ENCODE data around the gene ARHGAP19. TPM values are rescaled to one million over a fixed set of nuclear protein-coding genes. Genes with fewer than 3 reads are reported as not detected.
A peak's percentile ranks its signal among the peaks of the same experiment; 100 is the strongest.

Gene ARHGAP19
- polyA plus RNA-seq, 3 donors from 2014 or later = 4.9 to 8.2 (median 6.7) TPM

DNA sequence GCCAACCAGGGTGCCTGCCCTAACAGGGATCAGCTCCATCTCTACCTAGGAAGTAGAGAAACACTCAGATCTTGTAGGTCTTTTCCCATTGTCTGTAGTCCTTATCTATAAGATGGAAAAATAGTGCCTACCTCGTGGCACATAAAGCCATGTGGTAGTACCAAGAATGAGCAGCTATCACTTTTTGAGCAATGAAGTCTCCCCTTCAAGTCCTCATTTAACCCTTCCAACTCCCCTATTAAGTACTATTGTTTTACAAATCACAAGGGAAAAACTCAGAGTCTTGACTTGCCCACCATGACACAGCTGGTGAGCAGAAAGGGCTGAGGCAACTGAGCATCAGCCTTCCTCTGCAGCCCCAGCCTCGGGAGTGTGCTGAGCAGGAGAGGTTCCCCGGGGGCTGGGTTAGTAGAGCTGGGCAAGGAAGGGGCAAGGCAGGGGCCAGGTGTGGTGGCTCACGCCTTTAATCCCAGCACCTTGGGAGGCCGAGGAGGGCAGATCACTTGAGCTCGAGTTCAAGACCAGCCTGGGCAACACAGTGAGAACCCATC is 38.8 kb upstream of the ARHGAP19 start:
- peaks cover 64 to 76% of the 10 kb centered on the region in 2 donors for H3K4me1 Mint-ChIP-seq
- peak overlapping the region; percentile 66 to 88 (median 73) for H3K4me3 Mint-ChIP-seq
- peaks cover 0 to 6% (median 5%) of the 10 kb centered on the region in 3 donors for H3K36me3 Mint-ChIP-seq
- DNase-seq = no peak
- peaks cover 7 to 11% (median 7%) of the 10 kb centered on the region in 3 donors for H3K27me3 Mint-ChIP-seq (ENCODE audit: low read depth in 3 of 3)
- H3K9me3 Mint-ChIP-seq = no peaks in the 10 kb centered on the region
- H3K27ac Mint-ChIP-seq = peak overlapping the region; percentile 4 to 67 (median 56)

DNA sequence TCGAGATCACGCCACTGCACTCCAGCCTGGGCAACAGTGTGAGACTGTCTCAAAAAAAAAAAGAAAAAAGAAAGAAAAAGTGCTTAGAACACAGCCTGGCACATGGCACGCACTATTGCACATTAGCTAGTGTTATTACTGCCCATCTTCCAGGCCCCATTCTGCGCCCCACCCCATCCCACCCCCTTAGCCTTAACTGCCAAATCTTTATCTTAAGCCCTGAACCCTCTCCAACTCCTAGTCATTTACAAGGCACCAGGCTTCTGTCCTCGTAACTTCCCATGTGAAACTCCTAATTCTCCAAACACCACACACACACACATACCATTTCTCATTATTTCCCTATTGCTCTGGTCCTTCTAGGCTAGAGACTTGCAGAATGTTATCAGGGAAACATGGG is 37.3 kb upstream of the ARHGAP19 start:
- peaks cover 64 to 80% of the 10 kb centered on the region in 2 donors for H3K4me1 Mint-ChIP-seq
- no peak overlapping the region for H3K4me3 Mint-ChIP-seq
- peaks cover 0 to 6% (median 5%) of the 10 kb centered on the region in 3 donors for H3K36me3 Mint-ChIP-seq
- no peak for DNase-seq
- H3K27ac Mint-ChIP-seq = peak overlapping the region in 1 of 6 donors; percentile 11
- no peaks in the 10 kb centered on the region for H3K9me3 Mint-ChIP-seq
- peaks cover 3 to 7% (median 4%) of the 10 kb centered on the region in 3 donors for H3K27me3 Mint-ChIP-seq (ENCODE audit: low read depth in 3 of 3)

DNA sequence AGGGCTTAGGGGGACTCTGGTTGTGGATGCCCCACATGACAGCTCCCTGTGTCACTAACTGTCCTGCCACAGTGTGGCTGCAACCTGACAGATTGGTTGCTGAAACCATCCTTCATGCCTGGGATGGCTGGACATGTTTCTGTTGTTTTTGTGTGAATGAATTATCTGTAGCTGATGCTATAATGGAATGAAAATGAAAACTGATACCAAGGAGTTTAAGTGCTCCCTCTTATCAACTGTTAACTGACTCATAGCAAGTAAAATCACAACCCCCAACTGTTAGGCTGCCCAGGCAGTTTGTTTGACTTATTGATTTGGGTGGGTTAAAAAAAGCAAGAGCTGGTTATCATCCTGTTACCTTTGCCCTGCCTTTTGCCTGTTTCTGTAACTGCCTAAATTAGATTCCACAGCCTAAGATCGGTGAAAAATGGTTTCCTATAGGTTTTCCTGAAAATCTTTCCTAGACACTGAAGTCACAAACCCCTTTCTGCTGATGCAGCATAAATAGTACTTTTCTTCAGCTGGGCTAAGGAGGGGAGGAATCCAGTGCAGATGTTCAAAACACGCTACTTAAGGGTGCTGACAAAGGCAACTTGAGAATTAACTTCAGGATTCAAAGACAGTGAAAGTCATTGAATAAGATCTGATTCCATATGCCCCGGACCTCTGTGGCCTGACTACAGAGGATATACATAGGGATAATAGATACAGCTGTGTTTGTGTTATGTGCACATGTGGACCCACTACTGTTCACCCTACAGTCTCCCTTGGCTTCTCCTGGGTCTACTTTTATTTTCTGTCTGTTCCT is 36.4 kb upstream of the ARHGAP19 start:
- no peak overlapping the region for H3K4me3 Mint-ChIP-seq
- DNase-seq = no peak
- no peaks in the 10 kb centered on the region for H3K9me3 Mint-ChIP-seq
- H3K27me3 Mint-ChIP-seq (ENCODE audit: low read depth in 3 of 3) = peaks cover 3 to 8% (median 7%) of the 10 kb centered on the region in 3 donors
- peak overlapping the region in 4 of 6 donors; percentile 10 to 77 (median 56) for H3K27ac Mint-ChIP-seq
- H3K4me1 Mint-ChIP-seq = peaks cover 64 to 80% of the 10 kb centered on the region in 2 donors
- H3K36me3 Mint-ChIP-seq = peaks cover 0 to 6% (median 5%) of the 10 kb centered on the region in 3 donors

DNA sequence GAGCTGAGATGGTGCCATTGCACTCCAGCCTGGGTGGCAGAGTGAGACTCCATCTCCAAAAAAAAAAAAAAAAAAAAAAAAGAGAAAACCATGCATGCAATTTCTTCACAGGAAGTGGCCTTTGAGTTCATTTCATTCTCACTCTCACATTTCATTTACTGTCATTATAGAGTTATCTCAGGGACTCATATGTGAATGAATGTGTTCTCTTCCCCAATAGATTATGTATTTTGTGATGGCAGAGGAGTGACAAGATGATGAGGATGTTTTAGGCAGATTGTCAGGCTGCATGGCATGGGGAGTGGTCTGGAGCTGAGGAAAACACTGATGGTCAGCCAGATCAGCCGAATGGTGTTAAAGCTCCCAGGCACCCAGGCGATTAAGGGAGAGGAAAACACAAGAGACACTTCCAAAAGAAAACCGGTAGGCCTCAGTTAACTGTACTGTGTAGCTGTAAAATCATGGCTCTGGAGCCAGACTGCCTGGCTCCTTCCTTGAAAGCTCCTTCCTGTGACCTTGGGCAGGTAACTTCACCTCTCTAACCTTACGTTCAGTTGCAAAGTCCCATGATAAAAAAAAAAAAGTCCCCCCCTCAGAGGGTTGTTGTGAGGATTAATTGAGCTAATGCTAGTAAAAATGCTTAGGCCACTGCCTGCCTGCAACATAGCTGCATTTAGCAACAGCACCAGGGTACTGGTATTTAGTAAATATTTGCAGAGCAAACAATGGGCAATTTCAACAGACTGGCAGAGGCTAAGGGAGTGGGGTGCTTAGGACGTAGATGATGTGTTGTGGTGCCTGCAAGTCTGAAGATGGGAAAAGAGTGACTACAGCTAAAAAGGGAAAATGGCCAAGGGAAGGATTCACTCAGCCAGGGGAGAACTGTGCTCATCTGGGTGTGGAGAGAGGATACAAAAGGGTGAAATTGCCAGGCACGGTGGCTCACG is 35.2 kb upstream of the ARHGAP19 start:
- Mint-ChIP-seq H3K27ac (peak overlapping the region; percentile 54 to 82 (median 73)), H3K4me3 (peak overlapping the region in 3 of 5 donors; percentile 7 to 31 (median 14)), H3K9me3 (no peaks in the 10 kb centered on the region), H3K4me1 (peaks cover 55 to 68% of the 10 kb centered on the region in 2 donors), H3K36me3 (peaks cover 0 to 6% (median 0%) of the 10 kb centered on the region in 3 donors), H3K27me3 (ENCODE audit: low read depth in 3 of 3) (peaks cover 0 to 6% (median 2%) of the 10 kb centered on the region in 3 donors)
- no peak for DNase-seq

DNA sequence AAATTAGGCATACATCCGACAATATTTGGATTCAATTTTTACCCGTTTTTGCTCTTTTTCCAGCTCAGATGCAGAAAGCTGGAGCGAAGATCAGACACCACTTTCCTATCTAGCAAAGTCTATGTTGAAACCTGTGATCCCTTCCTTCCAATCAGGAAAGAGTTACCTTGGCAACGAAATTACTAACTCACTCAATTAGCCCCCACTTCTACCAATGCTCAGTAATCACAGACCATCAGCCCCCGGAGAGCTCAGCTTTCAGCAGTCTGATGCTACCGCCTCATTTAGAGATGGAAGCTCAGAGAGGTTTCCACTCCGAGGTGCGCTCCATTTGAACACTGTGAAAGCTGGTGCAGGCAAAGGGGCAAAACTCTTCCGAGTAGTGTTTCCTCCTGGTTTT is 33.3 kb upstream of the ARHGAP19 start:
- Mint-ChIP-seq H3K36me3 (peaks cover 0 to 6% (median 0%) of the 10 kb centered on the region in 3 donors), H3K4me3 (no peak overlapping the region), H3K27me3 (ENCODE audit: low read depth in 3 of 3) (peaks cover 0 to 11% (median 8%) of the 10 kb centered on the region in 3 donors), H3K27ac (peak overlapping the region in 1 of 6 donors; percentile 63), H3K4me1 (peaks cover 56 to 66% of the 10 kb centered on the region in 2 donors), H3K9me3 (no peaks in the 10 kb centered on the region)
- DNase-seq = no peak

DNA sequence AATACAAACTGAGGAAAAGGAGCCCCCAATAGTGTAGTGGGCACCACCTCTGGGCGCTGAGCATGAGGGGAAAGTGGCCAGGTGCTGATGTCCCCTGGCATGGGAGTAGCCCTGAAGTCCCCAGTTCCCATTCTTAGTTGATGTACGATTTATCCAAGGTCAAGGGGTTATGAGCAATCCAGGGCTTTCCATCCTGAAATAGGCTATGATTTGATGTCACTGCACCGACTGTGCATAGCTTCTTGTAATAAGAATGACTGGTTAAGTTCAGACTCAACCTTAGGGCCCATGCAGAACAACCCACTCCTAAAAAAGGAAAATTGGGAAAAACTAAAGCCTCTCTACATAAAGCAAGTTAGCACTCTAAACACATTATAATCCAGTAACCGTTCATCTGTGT is 31.1 kb upstream of the ARHGAP19 start:
- peaks cover 57 to 58% of the 10 kb centered on the region in 2 donors for H3K4me1 Mint-ChIP-seq
- H3K36me3 Mint-ChIP-seq = no peaks in the 10 kb centered on the region
- H3K27me3 Mint-ChIP-seq (ENCODE audit: low read depth in 3 of 3) = peaks cover 8 to 21% (median 20%) of the 10 kb centered on the region in 3 donors
- H3K4me3 Mint-ChIP-seq = no peak overlapping the region
- H3K27ac Mint-ChIP-seq = no peak overlapping the region
- H3K9me3 Mint-ChIP-seq = no peaks in the 10 kb centered on the region
- no peak for DNase-seq

DNA sequence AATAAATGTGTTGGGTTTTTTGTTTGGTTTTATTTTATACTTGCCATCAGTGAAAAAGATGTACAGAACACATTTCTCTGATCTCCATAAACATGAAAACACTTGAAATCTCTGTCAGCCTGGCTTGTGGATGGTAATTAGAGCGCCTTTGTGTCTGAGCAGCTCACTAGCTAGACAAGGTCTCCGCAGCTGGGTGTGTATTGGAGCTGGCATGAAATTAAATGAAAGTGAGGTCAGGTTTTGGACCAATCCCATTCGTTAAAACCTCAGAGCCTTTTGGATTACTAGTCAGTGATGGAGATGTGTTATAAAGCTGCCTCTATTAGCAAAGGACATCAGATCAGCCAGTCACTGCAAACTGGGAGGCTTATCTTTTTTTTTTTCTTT is 29.4 kb upstream of the ARHGAP19 start:
- Mint-ChIP-seq H3K27ac (peak overlapping the region; percentile 30 to 94 (median 65)), H3K27me3 (ENCODE audit: low read depth in 3 of 3) (peaks cover 14 to 27% (median 23%) of the 10 kb centered on the region in 3 donors), H3K4me1 (peaks cover 46 to 48% of the 10 kb centered on the region in 2 donors), H3K9me3 (no peaks in the 10 kb centered on the region), H3K36me3 (no peaks in the 10 kb centered on the region), H3K4me3 (peak overlapping the region; percentile 66 to 95 (median 91))
- no peak for DNase-seq

DNA sequence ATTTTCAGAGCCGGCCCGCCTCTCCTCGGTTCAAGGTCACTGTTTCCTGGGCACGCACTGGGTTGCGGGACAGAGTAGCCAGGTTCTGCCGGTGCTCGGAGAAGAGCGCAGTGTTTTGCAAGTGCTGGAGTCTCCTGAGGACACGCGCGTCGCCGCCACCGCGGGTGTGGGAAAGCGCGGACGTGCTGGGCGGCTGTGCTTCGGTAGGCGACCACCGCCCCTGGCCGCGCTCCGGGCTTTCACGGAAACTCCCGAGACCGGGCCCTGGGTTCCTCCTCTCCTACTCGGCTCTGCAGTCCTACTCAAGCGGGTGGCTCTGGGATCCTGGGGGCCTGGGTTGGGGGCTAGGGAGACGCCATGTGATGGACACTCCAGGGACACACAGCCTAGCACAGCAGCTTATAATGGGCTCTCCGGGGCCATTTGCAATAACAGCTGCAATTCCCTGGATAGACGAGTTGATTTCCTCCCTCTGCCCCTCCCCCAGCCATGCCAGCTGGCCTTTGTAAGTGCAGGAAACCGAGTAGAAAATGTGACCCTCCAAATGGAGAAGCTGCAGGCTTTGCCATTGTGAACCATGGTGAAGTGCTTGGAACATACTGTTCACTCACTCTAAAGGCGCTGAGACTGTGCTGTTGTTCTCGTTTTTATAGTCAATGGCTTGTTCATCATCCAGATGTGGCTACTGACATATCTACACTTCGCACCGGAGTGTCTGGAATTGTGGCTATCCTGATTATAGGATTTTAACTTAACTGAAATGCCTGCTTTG is 28.8 kb upstream of the ARHGAP19 start:
- H3K4me1 Mint-ChIP-seq = peaks cover 40 to 43% of the 10 kb centered on the region in 2 donors
- no peaks in the 10 kb centered on the region for H3K9me3 Mint-ChIP-seq
- H3K36me3 Mint-ChIP-seq = no peaks in the 10 kb centered on the region
- peak; percentile 14 to 26 (median 22) for DNase-seq
- peak overlapping the region; percentile 87 to 96 (median 95) for H3K27ac Mint-ChIP-seq
- peaks cover 14 to 27% (median 23%) of the 10 kb centered on the region in 3 donors for H3K27me3 Mint-ChIP-seq (ENCODE audit: low read depth in 3 of 3)
- H3K4me3 Mint-ChIP-seq = peak overlapping the region; percentile 88 to 95 (median 91)

DNA sequence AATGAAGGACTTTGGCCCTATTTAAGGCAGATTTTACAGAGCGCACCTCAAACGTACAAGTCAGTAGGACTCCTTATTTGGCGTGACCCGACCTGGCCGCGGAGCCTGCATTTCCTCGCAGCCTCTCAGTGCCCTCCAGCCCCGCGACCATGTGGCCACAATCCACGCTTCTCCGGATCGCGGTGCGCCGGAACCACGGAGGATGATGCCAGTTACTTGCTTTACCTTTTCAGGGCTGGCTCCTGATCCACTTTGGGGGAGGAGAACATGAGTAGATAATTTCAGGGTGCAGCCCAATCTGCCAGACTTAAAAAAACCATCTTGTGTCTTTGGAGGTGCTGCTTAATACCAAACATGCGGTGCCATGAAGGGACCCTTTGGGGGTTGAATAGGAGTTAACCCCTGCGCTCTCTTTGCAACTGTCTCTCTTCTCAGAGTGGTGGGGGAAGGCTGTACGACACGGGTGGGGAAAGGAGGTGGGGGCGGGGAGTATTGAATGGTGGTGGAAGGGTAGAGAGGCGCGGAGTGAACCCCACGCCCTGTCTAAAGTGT is 28.1 kb upstream of the ARHGAP19 start:
- peak overlapping the region; percentile 87 to 96 (median 95) for H3K27ac Mint-ChIP-seq
- no peaks in the 10 kb centered on the region for H3K36me3 Mint-ChIP-seq
- H3K4me3 Mint-ChIP-seq = peak overlapping the region; percentile 88 to 95 (median 91)
- DNase-seq = peak in 2 of 3 donors; percentile 10 to 31
- H3K9me3 Mint-ChIP-seq = no peaks in the 10 kb centered on the region
- H3K4me1 Mint-ChIP-seq = peaks cover 33 to 39% of the 10 kb centered on the region in 2 donors
- peaks cover 14 to 27% (median 23%) of the 10 kb centered on the region in 3 donors for H3K27me3 Mint-ChIP-seq (ENCODE audit: low read depth in 3 of 3)

DNA sequence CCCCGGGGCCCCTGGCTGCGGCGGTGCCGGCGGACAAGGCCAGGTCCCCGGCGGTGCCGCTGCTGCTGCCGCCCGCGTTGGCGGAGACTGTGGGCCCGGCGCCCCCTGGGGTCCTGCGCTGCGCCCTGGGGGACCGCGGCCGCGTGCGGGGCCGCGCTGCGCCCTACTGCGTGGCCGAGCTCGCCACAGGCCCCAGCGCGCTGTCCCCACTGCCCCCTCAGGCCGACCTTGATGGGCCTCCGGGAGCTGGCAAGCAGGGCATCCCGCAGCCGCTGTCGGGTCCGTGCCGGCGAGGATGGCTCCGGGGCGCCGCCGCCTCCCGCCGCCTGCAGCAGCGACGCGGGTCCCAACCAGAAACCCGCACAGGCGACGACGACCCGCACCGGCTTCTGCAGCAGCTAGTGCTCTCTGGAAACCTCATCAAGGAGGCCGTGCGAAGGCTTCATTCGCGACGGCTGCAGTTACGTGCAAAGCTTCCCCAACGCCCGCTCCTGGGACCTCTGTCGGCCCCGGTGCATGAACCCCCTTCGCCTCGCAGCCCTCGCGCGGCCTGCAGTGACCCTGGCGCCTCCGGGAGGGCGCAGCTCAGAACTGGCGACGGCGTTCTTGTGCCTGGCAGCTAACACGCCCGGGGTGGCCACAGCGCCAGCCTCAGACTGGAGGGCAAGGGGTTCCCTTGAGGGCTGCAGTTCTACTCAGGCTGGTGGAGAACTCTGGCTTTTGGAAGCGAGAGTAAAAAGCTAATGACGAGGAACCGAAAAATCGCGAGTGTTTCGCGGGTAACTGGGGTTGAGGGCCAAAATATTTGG is 27.4 kb upstream of the ARHGAP19 start:
- H3K36me3 Mint-ChIP-seq = no peaks in the 10 kb centered on the region

DNA sequence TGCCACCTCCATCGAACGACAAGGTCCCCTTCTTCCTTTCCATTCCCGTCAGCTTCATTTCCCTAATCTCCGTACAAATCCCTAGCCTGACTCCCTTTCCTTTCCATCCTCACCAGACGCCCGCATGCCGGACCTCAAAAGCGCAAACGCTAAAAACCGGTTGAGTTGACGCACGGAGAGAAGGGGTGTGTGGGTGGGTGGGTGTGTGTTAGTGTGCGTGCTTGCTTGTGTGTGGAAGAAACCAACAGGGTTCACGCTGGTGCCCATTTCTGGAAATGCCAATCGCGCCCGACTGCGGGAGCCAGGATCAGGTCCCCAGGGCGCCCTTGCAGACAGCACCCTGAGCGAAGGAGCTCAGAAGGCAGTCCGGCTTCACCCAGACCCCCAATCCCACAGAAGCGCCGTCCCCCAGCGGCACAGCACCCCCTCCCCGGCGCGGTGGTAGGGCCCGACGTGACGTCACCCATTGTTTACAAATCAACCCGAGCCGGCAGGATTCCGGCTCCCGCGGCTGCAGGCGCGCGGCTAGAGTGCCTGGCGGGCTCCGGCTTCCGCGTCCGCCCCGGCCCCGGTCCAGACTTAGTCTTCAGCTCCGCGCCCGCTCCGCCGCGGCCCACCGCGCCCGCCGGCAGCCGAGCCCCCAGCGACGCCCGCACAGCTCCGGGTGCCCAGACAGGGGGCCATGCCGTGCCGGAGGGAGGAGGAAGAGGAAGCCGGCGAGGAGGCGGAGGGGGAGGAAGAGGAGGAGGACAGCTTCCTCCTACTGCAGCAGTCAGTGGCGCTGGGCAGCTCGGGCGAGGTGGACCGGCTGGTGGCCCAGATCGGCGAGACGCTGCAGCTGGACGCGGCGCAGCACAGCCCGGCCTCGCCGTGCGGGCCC is 26.6 kb upstream of the ARHGAP19 start, which contains the start of gene FRAT1:
FRAT1 (plus strand) TSS at position 500 of the 880 bp plus-strand sequence; CDS start at position 683, 183 bp downstream.
- H3K9me3 Mint-ChIP-seq = no peaks in the 10 kb centered on the region
- H3K27me3 Mint-ChIP-seq (ENCODE audit: low read depth in 3 of 3) = peaks cover 14 to 27% (median 19%) of the 10 kb centered on the region in 3 donors
- peak within 1 kb of the TSS; percentile 89 to 99 (median 97) for H3K4me3 Mint-ChIP-seq
- DNase-seq = peak; percentile 95 to 96 (median 95)
- peak within 1 kb of the TSS; percentile 96 to 100 (median 98) for H3K27ac Mint-ChIP-seq
- H3K4me1 Mint-ChIP-seq = peaks cover 32 to 38% of the 10 kb centered on the region in 2 donors
- H3K36me3 Mint-ChIP-seq = no peaks in the 10 kb centered on the region

More for the DNA sequence above, 27.4 kb upstream of the ARHGAP19 start:
- peak overlapping the region; percentile 87 to 96 (median 95) for H3K27ac Mint-ChIP-seq
- peaks cover 32 to 38% of the 10 kb centered on the region in 2 donors for H3K4me1 Mint-ChIP-seq
- H3K27me3 Mint-ChIP-seq (ENCODE audit: low read depth in 3 of 3) = peaks cover 14 to 27% (median 23%) of the 10 kb centered on the region in 3 donors
- peak overlapping the region; percentile 88 to 95 (median 91) for H3K4me3 Mint-ChIP-seq
- H3K9me3 Mint-ChIP-seq = no peaks in the 10 kb centered on the region
- DNase-seq = peak; percentile 63 to 72 (median 70)
